HG02678 (cell line): ENCODE measurements around the gene CYREN.
A peak's percentile ranks its signal among the peaks of the same experiment; 100 is the strongest.
"Not testable (repeated sequence)": the region's sequence is repeated elsewhere in the genome, so short reads cannot be mapped to it uniquely, and the experiment has no call there.

ENCODE experiments used
- ATAC-seq: cut with Tn5 transposase; IDR thresholded peaks from one replicate; pipeline ENCODE4 v1.9.1; 2021; ENCODE audit warnings: mild to moderate bottlenecking, moderate library complexity; ENCODE audit not compliant: unreplicated experiment

CYREN gene

GRCh38 chr7:135170274-135170997, at the start of gene CYREN:
TSS of gene CYREN (minus strand) at chr7:135170707. CDS start at chr7:135168922, 1,785 bp downstream.
- peak; percentile 74 for ATAC-seq

- ATAC-seq, result no peak
Observed at GRCh38 chr7:135217645-135218509, 47.4 kb upstream of the CYREN start.

GRCh38 chr7:135215698-135216097, 45.2 kb upstream of the CYREN start:
- no peak for ATAC-seq

GRCh38 chr7:135215180-135215579, 44.7 kb upstream of the CYREN start:
- no peak for ATAC-seq

GRCh38 chr7:135213831-135214230, 43.3 kb upstream of the CYREN start:
- no peak for ATAC-seq

- not testable (repeated sequence) for ATAC-seq
Observed at GRCh38 chr7:135211946-135212685, 41.6 kb upstream of the CYREN start.

GRCh38 chr7:135211179-135211945, 40.9 kb upstream of the CYREN start, which contains the start of gene WDR91:
TSS of gene WDR91 (minus strand) at chr7:135211526. CDS start at chr7:135211502, 24 bp downstream.
- ATAC-seq, result peak; percentile 80

GRCh38 chr7:135210888-135211178, 40.3 kb upstream of the CYREN start:
- no peak for ATAC-seq

- no peak for ATAC-seq
Observed at GRCh38 chr7:135209225-135209834, 38.8 kb upstream of the CYREN start.

- no peak for ATAC-seq
Observed at GRCh38 chr7:135208102-135208793, 37.7 kb upstream of the CYREN start.

GRCh38 chr7:135207406-135208101, 37.0 kb upstream of the CYREN start:
- no peak for ATAC-seq

- ATAC-seq, result peak; percentile 29
Observed at GRCh38 chr7:135206941-135207391, 36.5 kb upstream of the CYREN start.

GRCh38 chr7:135205850-135206249, 35.3 kb upstream of the CYREN start:
- ATAC-seq, result no peak

- no peak for ATAC-seq
Observed at GRCh38 chr7:135204876-135205275, 34.4 kb upstream of the CYREN start.

- no peak for ATAC-seq
Observed at GRCh38 chr7:135204341-135204749, 33.8 kb upstream of the CYREN start.

GRCh38 chr7:135201350-135201749, 30.8 kb upstream of the CYREN start:
- ATAC-seq, result no peak

- no peak for ATAC-seq
Observed at GRCh38 chr7:135200821-135201331, 30.4 kb upstream of the CYREN start.

GRCh38 chr7:135199439-135199838, 28.9 kb upstream of the CYREN start:
- ATAC-seq, result no peak
